Breast epithelium (tissue), 4 donors: ENCODE measurements around the gene ASTN2. TPM values are rescaled to one million over a fixed set of nuclear protein-coding genes. Genes with fewer than 3 reads are reported as not detected.

Experiments used
- DNase-seq, 2 donors: peaks; one replicate each; pipeline ENCODE4 v3.0.0-alpha.2; 2019; ENCODE audit warnings: low spot score in 2 of 2
- H3K27ac ChIP-seq, 2 donors: fragments of 200-600 bp; sonication (generic) in 1 of 2; one replicate each; pipeline ENCODE4 v1.5.1; 2016 to 2019; ENCODE audit warnings: mild to moderate bottlenecking in 1 of 2
- H3K27me3 ChIP-seq, 2 donors: fragments of 200-600 bp; sonication (generic) in 1 of 2; one replicate each; pipeline versions ENCODE4 v1.5.1 to v1.6.0; 2017 to 2019; ENCODE audit warnings: control low read depth in 1 of 2, mild to moderate bottlenecking in 1 of 2
- H3K36me3 ChIP-seq: fragments of 200-600 bp; one replicate; pipeline ENCODE4 v1.5.1; 2019
- H3K4me1 ChIP-seq, 2 donors: fragments of 200-600 bp; sonication (generic); one replicate each; pipeline ENCODE4 v1.5.1; 2016 to 2019; ENCODE audit warnings: control low read depth in 1 of 2
- H3K4me3 ChIP-seq, 3 donors: fragments of 200-600 bp; sonication (generic); 1 replicate in 2 of 3; 2 replicates in 1 of 3; pipeline ENCODE4 v1.5.1; 2016 to 2019; ENCODE audit warnings: mild to moderate bottlenecking in 3 of 3, moderate library complexity in 2 of 3
- H3K9me3 ChIP-seq, 2 donors: fragments of 200-600 bp; sonication (generic) in 1 of 2; one replicate each; pipeline ENCODE4 v1.5.1; 2016 to 2019; ENCODE audit warnings: control low read depth in 1 of 2
- POLR2A ChIP-seq: fragments of 450-650 bp; IDR thresholded peaks from one replicate; pipeline ENCODE4 v1.6.1; 2016; ENCODE audit warnings: antibody characterized with exemption, mild to moderate bottlenecking, moderate library complexity
- POLR2AphosphoS5 ChIP-seq, 3 donors: sonication (generic); formaldehyde crosslinking; IDR thresholded peaks; one replicate each; pipeline ENCODE4 v1.6.1; 2017; ENCODE audit warnings: antibody characterized with exemption in 3 of 3
- intact Hi-C: fragments of 100-400 bp; cut with DNase I; formaldehyde crosslinking; loops from one replicate; pipeline ENCODE4 v1.15.1; 2023; ENCODE audit warnings: low total_unique reads
- total RNA-seq, 3 donors: library from RNA; depleted of rRNA; stranded (reverse); fragments of >200 nt; gene quantifications; one replicate each; pipeline ENCODE4 v1.1.0, GENCODE V29; 2016
- TF ChIP-seq, protein P1 (sequence below), 3 donors: fragments of 450-650 bp; IDR thresholded peaks; one replicate each; pipeline ENCODE4 v1.5.1; 2016 to 2017; ENCODE audit warnings: antibody characterized with exemption in 3 of 3, mild to moderate bottlenecking in 3 of 3, moderate library complexity in 3 of 3

Gene ASTN2
- total RNA-seq, 3 donors from 2014 or later = 9.1 to 13.8 (median 9.8) TPM

DNA sequence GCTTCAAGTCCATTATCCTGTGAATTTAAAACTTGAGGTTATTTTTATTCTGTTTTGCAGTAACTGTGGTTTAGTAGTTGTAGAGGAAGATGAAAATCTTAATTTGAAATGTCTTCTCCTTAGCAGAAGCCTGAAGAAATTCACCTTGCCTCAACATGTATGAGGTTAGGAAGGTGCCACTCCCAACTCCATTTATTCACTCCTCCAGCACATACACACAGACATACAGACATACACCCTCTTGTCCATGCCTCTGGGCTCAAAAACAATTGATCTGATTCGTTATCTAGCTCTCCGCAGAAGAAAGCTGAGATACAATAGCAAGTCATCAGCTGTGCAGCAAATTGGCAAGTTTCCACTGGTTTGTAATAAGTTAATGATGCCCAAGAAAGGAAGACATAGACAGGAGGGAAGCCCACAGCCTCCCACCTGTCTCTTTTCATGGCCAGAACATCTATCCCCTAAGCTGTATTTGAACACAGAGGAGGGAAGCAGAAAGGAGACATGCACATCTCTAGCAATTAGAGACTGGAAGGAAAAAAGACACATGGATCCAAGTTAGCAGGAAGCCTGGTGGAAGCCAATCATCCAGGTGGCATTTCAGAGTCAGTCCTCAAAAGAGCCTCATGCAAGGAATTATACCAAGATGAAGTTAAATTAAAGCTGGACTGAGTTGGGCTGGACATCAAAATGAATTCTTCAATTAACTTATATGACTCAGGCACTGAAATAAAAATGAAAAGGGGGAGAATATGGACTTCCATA is 257.9 kb downstream of the ASTN2 start:
- DNase-seq = no peak
- no peak overlapping the region for H3K27ac ChIP-seq
- H3K9me3 ChIP-seq = no peaks in the 10 kb centered on the region
- H3K4me3 ChIP-seq = no peak overlapping the region
- H3K4me1 ChIP-seq = no peaks in the 10 kb centered on the region
- TF ChIP-seq, protein P1, sequence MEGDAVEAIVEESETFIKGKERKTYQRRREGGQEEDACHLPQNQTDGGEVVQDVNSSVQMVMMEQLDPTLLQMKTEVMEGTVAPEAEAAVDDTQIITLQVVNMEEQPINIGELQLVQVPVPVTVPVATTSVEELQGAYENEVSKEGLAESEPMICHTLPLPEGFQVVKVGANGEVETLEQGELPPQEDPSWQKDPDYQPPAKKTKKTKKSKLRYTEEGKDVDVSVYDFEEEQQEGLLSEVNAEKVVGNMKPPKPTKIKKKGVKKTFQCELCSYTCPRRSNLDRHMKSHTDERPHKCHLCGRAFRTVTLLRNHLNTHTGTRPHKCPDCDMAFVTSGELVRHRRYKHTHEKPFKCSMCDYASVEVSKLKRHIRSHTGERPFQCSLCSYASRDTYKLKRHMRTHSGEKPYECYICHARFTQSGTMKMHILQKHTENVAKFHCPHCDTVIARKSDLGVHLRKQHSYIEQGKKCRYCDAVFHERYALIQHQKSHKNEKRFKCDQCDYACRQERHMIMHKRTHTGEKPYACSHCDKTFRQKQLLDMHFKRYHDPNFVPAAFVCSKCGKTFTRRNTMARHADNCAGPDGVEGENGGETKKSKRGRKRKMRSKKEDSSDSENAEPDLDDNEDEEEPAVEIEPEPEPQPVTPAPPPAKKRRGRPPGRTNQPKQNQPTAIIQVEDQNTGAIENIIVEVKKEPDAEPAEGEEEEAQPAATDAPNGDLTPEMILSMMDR (IDR thresholded peaks at IDR 0.05) = no peak
- TF ChIP-seq POLR2A (no peak), POLR2AphosphoS5 (IDR thresholded peaks at IDR 0.05) (no peak)
- H3K27me3 ChIP-seq = no peaks in the 10 kb centered on the region
- no peaks in the 10 kb centered on the region for H3K36me3 ChIP-seq
- intact Hi-C loops = no loop called here

DNA sequence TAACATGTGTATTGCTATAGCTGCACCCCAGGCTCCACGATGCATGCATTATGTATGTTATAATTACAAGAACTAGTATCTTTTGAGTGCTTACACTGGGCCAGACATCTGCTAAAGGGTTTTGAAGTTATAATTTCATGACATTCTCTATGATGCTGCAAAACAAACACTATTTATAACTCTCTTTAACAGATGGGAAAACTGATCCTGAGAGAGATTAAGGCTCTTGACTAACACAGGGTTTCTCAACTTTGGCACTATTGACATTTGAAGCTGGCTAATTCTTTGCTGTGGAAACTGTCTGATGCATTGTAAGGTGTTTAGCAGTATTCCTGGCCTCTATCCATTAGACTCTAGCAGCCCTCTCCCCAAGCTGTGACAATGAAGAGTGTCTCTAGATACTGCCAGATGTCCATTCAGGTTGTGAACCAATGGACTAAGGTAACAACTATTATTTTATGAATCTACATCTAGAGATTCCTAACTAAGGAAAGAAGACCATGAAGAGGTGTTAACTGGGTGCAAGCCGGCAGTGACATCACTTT is 258.6 kb downstream of the ASTN2 start:
- intact Hi-C loops = no loop called here
- H3K4me3 ChIP-seq = no peak overlapping the region
- no peak for DNase-seq

DNA sequence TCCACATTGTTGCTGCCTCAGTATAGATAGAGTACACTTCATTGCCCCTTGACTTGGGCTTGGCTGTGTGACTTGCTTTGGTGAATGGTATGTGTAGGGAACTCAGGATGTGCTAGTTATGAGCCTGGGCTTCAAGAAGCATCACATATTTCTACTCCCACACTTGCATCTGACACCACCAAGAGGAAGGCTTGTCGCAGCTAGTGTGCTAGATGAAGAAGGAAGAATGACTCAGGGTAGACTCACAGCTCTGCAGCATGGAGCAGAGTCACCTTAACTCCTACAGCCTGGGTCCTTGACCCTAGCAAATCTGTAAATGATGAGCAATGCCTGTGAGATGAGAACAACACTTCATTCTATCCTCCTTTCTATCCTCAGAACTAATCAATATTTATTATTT is 261.8 kb downstream of the ASTN2 start:
- Histone ChIP-seq H3K27me3 (no peaks in the 10 kb centered on the region), H3K4me3 (no peak overlapping the region), H3K4me1 (no peaks in the 10 kb centered on the region), H3K9me3 (no peaks in the 10 kb centered on the region), H3K27ac (no peak overlapping the region), H3K36me3 (no peaks in the 10 kb centered on the region)
- intact Hi-C loops = loop anchor here (5.0 kb wide), 1 partner anchor 149 kb away; no protein-coding TSS in a partner anchor
- TF ChIP-seq, protein P1 (IDR thresholded peaks at IDR 0.05) = no peak
- TF ChIP-seq POLR2AphosphoS5 (IDR thresholded peaks at IDR 0.05) = no peak
- TF ChIP-seq POLR2A = no peak
- no peak for DNase-seq

More for the DNA sequence above, 258.6 kb downstream of the ASTN2 start:
- TF ChIP-seq, protein P1 (IDR thresholded peaks at IDR 0.05) = no peak
- TF ChIP-seq POLR2A (no peak), POLR2AphosphoS5 (IDR thresholded peaks at IDR 0.05) (no peak)
- no peaks in the 10 kb centered on the region for H3K36me3 ChIP-seq
- no peaks in the 10 kb centered on the region for H3K27me3 ChIP-seq
- no peaks in the 10 kb centered on the region for H3K4me1 ChIP-seq
- no peaks in the 10 kb centered on the region for H3K9me3 ChIP-seq
- H3K27ac ChIP-seq = no peak overlapping the region

DNA sequence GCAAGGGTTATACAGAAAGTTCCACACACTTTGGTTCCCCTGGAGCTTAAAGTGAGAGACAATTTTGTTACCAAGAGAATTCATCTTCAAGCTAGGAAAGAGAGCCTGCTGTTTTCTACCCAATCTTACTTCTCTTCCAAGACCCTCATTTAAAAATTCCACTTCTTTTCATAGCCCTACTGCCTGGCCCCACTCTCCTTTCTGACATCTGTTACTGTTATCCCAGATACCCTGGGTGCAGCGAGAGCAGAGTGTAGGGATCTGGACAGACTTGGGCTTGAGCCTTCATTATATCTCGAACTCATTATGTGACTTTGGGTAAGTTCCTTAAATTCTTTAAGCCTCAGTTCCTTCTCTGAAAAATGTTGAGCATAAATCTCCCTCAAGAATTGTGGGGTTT is 263.1 kb downstream of the ASTN2 start:
- intact Hi-C loops = loop anchor here (5.0 kb wide), 1 partner anchor 151 kb away; no protein-coding TSS in a partner anchor
- DNase-seq = no peak
- H3K27me3 ChIP-seq = no peaks in the 10 kb centered on the region
- no peaks in the 10 kb centered on the region for H3K36me3 ChIP-seq
- H3K4me3 ChIP-seq = no peak overlapping the region
- H3K27ac ChIP-seq = no peak overlapping the region
- H3K4me1 ChIP-seq = no peaks in the 10 kb centered on the region
- TF ChIP-seq, protein P1 (IDR thresholded peaks at IDR 0.05) = no peak
- no peak for TF ChIP-seq POLR2AphosphoS5 (IDR thresholded peaks at IDR 0.05)
- TF ChIP-seq POLR2A = no peak
- H3K9me3 ChIP-seq = no peaks in the 10 kb centered on the region

DNA sequence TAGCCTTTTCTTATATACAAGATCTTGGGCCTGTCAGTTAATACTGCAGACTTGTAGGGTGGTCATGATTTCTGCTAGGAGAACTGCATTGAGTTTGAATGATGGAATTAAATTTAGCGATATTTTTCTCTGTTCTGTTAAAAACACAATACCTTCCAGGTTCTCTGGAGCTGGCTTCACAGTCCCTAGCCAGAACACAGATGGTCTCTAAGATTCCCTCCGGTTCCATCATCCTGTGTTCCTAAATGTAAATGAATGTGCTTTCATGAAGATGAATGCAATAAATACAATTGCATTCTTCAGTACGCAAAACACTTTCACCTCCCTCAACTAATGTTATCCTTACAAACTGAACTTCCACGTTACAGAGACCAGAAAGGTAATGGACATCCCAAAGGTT is 264.9 kb downstream of the ASTN2 start:
- no peaks in the 10 kb centered on the region for H3K9me3 ChIP-seq
- H3K4me3 ChIP-seq = no peak overlapping the region
- no peaks in the 10 kb centered on the region for H3K4me1 ChIP-seq
- DNase-seq = no peak
- H3K27me3 ChIP-seq = no peaks in the 10 kb centered on the region
- no peak overlapping the region for H3K27ac ChIP-seq
- intact Hi-C loops = loop anchor here (5.0 kb wide), 1 partner anchor 152 kb away; no protein-coding TSS in a partner anchor
- TF ChIP-seq, protein P1 (IDR thresholded peaks at IDR 0.05) = no peak
- TF ChIP-seq POLR2AphosphoS5 (IDR thresholded peaks at IDR 0.05) = no peak
- TF ChIP-seq POLR2A = no peak
- no peaks in the 10 kb centered on the region for H3K36me3 ChIP-seq
